Neural progenitor cell (in vitro differentiated cells): ENCODE measurements around the gene SLC30A4. TPM values are rescaled to one million over a fixed set of nuclear protein-coding genes. Genes with fewer than 3 reads are reported as not detected.
A peak's percentile ranks its signal among the peaks of the same experiment; 100 is the strongest.

Source experiments
- DNase-seq: peaks from one replicate; pipeline ENCODE4 v3.0.0-alpha.2; 2016; ENCODE audit warnings: low spot score
- H2AFZ ChIP-seq: fragments of 200-600 bp; sonication (generic); replicated peaks from 2 replicates; pipeline ENCODE4 v1.6.1; 2016; ENCODE audit warnings: antibody characterized with exemption
- H3F3A ChIP-seq: fragments of 200-600 bp; sonication (generic); 2 replicates; pipeline ENCODE4 v1.6.1; 2016; ENCODE audit warnings: antibody characterized with exemption, low read depth
- H3K27ac ChIP-seq: fragments of 200-600 bp; sonication (generic); 2 replicates; pipeline ENCODE4 v1.5.1; 2016; ENCODE audit warnings: mild to moderate bottlenecking
- H3K27me3 ChIP-seq: fragments of 200-600 bp; sonication (generic); 2 replicates; pipeline ENCODE4 v1.6.1; 2016; ENCODE audit warnings: mild to moderate bottlenecking, moderate library complexity
- H3K36me3 ChIP-seq: fragments of 200-600 bp; sonication (generic); 2 replicates; pipeline ENCODE4 v1.5.1; 2016
- H3K4me1 ChIP-seq: fragments of 200-600 bp; sonication (generic); 2 replicates; pipeline ENCODE4 v1.6.1; 2016; ENCODE audit warnings: mixed run types
- H3K4me2 ChIP-seq: fragments of 200-600 bp; sonication (generic); 2 replicates; pipeline ENCODE4 v1.6.1; 2016
- H3K4me3 ChIP-seq: fragments of 200-600 bp; sonication (generic); 2 replicates; pipeline ENCODE4 v1.5.1; 2016
- H3K79me2 ChIP-seq: fragments of 200-600 bp; sonication (generic); 2 replicates; pipeline ENCODE4 v1.6.1; 2016; ENCODE audit warnings: low read depth
- H3K9ac ChIP-seq: fragments of 200-600 bp; sonication (generic); 2 replicates; pipeline ENCODE4 v1.6.1; 2016
- H3K9me3 ChIP-seq: fragments of 200-600 bp; sonication (generic); 2 replicates; pipeline ENCODE4 v1.5.1; 2016; ENCODE audit warnings: low read depth
- H4K20me1 ChIP-seq: fragments of 200-600 bp; sonication (generic); 2 replicates; pipeline ENCODE4 v1.6.1; 2016; ENCODE audit warnings: low read depth
- H3K27ac Mint-ChIP-seq: 3 replicates; pipeline ENCODE4 v1.8.0; 2021; ENCODE audit warnings: mixed read lengths
- H3K27me3 Mint-ChIP-seq: 2 replicates; pipeline ENCODE4 v1.8.0; 2022; ENCODE audit warnings: low read depth, mild to moderate bottlenecking, inconsistent platforms, moderate library complexity, mixed read lengths; ENCODE audit not compliant: insufficient read depth
- H3K36me3 Mint-ChIP-seq: 3 replicates; pipeline ENCODE4 v1.8.0; 2021; ENCODE audit warnings: mixed read lengths
- H3K4me1 Mint-ChIP-seq: 3 replicates; pipeline ENCODE4 v1.8.0; 2021; ENCODE audit warnings: mixed read lengths
- H3K4me3 Mint-ChIP-seq: 3 replicates; pipeline ENCODE4 v1.8.0; 2021; ENCODE audit warnings: mild to moderate bottlenecking, moderate library complexity, mixed read lengths
- H3K9me3 Mint-ChIP-seq: 3 replicates; pipeline ENCODE4 v1.8.0; 2020; ENCODE audit warnings: mixed read lengths
- CTCF ChIP-seq: fragments of 200-600 bp; sonication (generic); IDR thresholded peaks from 2 replicates; pipeline ENCODE4 v1.5.1; 2017; ENCODE audit warnings: antibody characterized with exemption, mild to moderate bottlenecking
- EZH2 ChIP-seq: fragments of 200-600 bp; sonication (generic); IDR thresholded peaks from 2 replicates; pipeline ENCODE4 v1.6.1; 2017; ENCODE audit warnings: antibody characterized with exemption, mild to moderate bottlenecking, moderate library complexity
- EZH2phosphoT487 ChIP-seq: fragments of 200-600 bp; sonication (generic); IDR thresholded peaks from 2 replicates; pipeline ENCODE4 v1.6.1; 2017; ENCODE audit warnings: antibody characterized with exemption
- microRNA counts: library from miRNA; unstranded; fragments of <30 nt; microRNA quantifications from one replicate; lab custom pipeline; 2016
- small RNA-seq: library from RNA; depleted of rRNA; stranded (forward); fragments of <200 nt; gene quantifications from one replicate; pipeline ENCODE3, GENCODE V24; 2015
- total RNA-seq: library from RNA; depleted of rRNA; stranded (reverse); fragments of >200 nt; gene quantifications from 2 replicates; pipeline ENCODE4 v1.2.3, GENCODE V29; 2015; ENCODE audit warnings: low replicate concordance

Gene SLC30A4
- total RNA-seq, 1 donor from 2014 or later = 0.02 TPM

GRCh38 chr15:45429941-45430792, 92.4 kb downstream of the SLC30A4 start:
- peaks cover 3% of the 10 kb centered on the region for H3K27me3 Mint-ChIP-seq
- Histone ChIP-seq H2AFZ (no peak overlapping the region), H3F3A (no peaks in the 10 kb centered on the region)

More at GRCh38 chr15:45429941-45430792, 92.4 kb downstream of the SLC30A4 start:
- DNase-seq = peak; percentile 83
- peaks cover 2% of the 10 kb centered on the region for H3K4me1 Mint-ChIP-seq
- Histone ChIP-seq H3K9me3 (no peaks in the 10 kb centered on the region), H4K20me1 (no peaks in the 10 kb centered on the region), H3K4me2 (peak overlapping the region; percentile 72), H3K36me3 (no peaks in the 10 kb centered on the region), H3K79me2 (no peaks in the 10 kb centered on the region), H3K4me3 (peak overlapping the region; percentile 45), H3K4me1 (no peaks in the 10 kb centered on the region), H3K9ac (no peak overlapping the region), H3K27me3 (peaks cover 68% of the 10 kb centered on the region), H3K27ac (no peak overlapping the region)
- no peaks in the 10 kb centered on the region for H3K9me3 Mint-ChIP-seq
- TF ChIP-seq EZH2 (peak; percentile 80), EZH2phosphoT487 (peak; percentile 70), CTCF (peak; percentile 100)
- H3K4me3 Mint-ChIP-seq = peak overlapping the region; percentile 73
- H3K36me3 Mint-ChIP-seq = peaks cover 2% of the 10 kb centered on the region
- H3K27ac Mint-ChIP-seq = no peak overlapping the region

MicroRNAs within 50 kb of the gene (microRNA counts, 767-probe panel; counts per million panel counts)
- 460 counts per million, percentile 90 among the panel's probes with 10 or more counts for microRNA hsa-miR-147b (lab: Ali Mortazavi, UCI)

Small RNA genes lying within 50 kb of the gene (small RNA-seq; reads per million reads assigned to genes)
- gene DPPA5P2 (not detected), gene SNORA41B (not detected)

Other genes starting within 250 kb of the SLC30A4 start
- gene GATM, start 144.2 kb downstream of the SLC30A4 start, total RNA-seq = 21.3 and 21.4 TPM in 2 replicates
- gene BLOC1S6, start 64.6 kb upstream of the SLC30A4 start, total RNA-seq = 46.6 and 64.6 TPM in 2 replicates
- gene SQOR, start 112.3 kb upstream of the SLC30A4 start, total RNA-seq = 0.22 and 0.73 TPM in 2 replicates